SK-N-SH (cell line): ENCODE measurements around the gene CDC42EP3. TPM values are rescaled to one million over a fixed set of nuclear protein-coding genes. Genes with fewer than 3 reads are reported as not detected.

Experiments
- CTCF ChIA-PET: fragments of 300-600, 350-600 bp; formaldehyde crosslinking; extraction: SDS; loops from one replicate; lab custom pipeline; 2021; lab: Yijun Ruan, JAX
- POLR2A ChIA-PET: fragments of 350-600 bp; sonication (Branson Sonifier 250); formaldehyde crosslinking; extraction: SDS; loops from one replicate; lab custom pipeline; 2020; ENCODE audit warnings: antibody characterized with exemption, inconsistent platforms; lab: Yijun Ruan, JAX
- DNase-seq: peaks from one replicate; pipeline ENCODE4 v3.0.0; 2012
- H2AFZ ChIP-seq: fragments of 200-600 bp; sonication (generic); 2 replicates; pipeline ENCODE4 v1.8.1; 2016; ENCODE audit warnings: antibody characterized with exemption, mild to moderate bottlenecking, low read depth
- H3F3A ChIP-seq: fragments of 200-600 bp; sonication (generic); replicated peaks from 2 replicates; pipeline ENCODE3; 2016; ENCODE audit warnings: antibody characterized with exemption, mild to moderate bottlenecking; ENCODE audit not compliant: insufficient read depth
- H3K27ac ChIP-seq, 2 experiments: fragments of 200-500 bp in 1 of 2; fragments of 200-600 bp in 1 of 2; sonication (Bioruptor generic) in 1 of 2; sonication (generic), shearing (Covaris generic) in 1 of 2; 2 replicates each; pipeline versions ENCODE4 v1.5.1 to v1.6.1; 2014 to 2016; ENCODE audit warnings: low read depth in 2 of 2, inconsistent platforms in 1 of 2, low read length in 1 of 2, mild to moderate bottlenecking in 1 of 2, mixed read lengths in 1 of 2
- H3K27me3 ChIP-seq: fragments of 200-600 bp; sonication (generic), shearing (Covaris generic); 2 replicates; pipeline ENCODE4 v1.6.1; 2016; ENCODE audit warnings: mixed run types; ENCODE audit not compliant: insufficient read depth
- H3K36me3 ChIP-seq, 2 experiments: fragments of 200-500 bp in 1 of 2; fragments of 200-600 bp in 1 of 2; sonication (Bioruptor generic) in 1 of 2; sonication (generic) in 1 of 2; replicated peaks in 1 of 2; 2 replicates each; pipeline versions ENCODE3 to v1.5.1; 2014 to 2016; ENCODE audit warnings: low read length in 1 of 2, mild to moderate bottlenecking in 1 of 2; ENCODE audit not compliant: insufficient read depth in 2 of 2, control insufficient read depth in 1 of 2
- H3K4me1 ChIP-seq, 2 experiments: fragments of 200-500 bp in 1 of 2; fragments of 200-600 bp in 1 of 2; sonication (Bioruptor generic) in 1 of 2; sonication (generic), shearing (Covaris generic) in 1 of 2; 2 replicates each; pipeline versions ENCODE4 v1.5.1 to v1.6.1; 2014 to 2016; ENCODE audit warnings: low read depth in 1 of 2, low read length in 1 of 2, mixed run types in 1 of 2; ENCODE audit not compliant: insufficient read depth in 2 of 2, control insufficient read depth in 1 of 2
- H3K4me2 ChIP-seq: fragments of 200-600 bp; sonication (generic), shearing (Covaris generic); 2 replicates; pipeline ENCODE4 v1.6.1; 2017; ENCODE audit warnings: mixed run types
- H3K4me3 ChIP-seq, 2 experiments: fragments of 200-500 bp in 1 of 2; fragments of 200-600 bp in 1 of 2; sonication (Bioruptor generic) in 1 of 2; sonication (generic), shearing (Covaris generic) in 1 of 2; 2 replicates each; pipeline versions ENCODE4 v1.5.1 to v1.8.1; 2014 to 2016; ENCODE audit warnings: low read depth in 2 of 2, inconsistent platforms in 1 of 2, low read length in 1 of 2, mild to moderate bottlenecking in 1 of 2, mixed read lengths in 1 of 2, moderate library complexity in 1 of 2
- H3K79me2 ChIP-seq: fragments of 200-600 bp; sonication (generic); 2 replicates; pipeline ENCODE4 v1.8.1; 2017; ENCODE audit warnings: mild to moderate bottlenecking; ENCODE audit not compliant: insufficient read depth
- H3K9ac ChIP-seq: fragments of 200-600 bp; sonication (generic); 2 replicates; pipeline ENCODE4 v1.6.1; 2017; ENCODE audit warnings: mixed run types
- H3K9me2 ChIP-seq: fragments of 200-600 bp; sonication (generic); 2 replicates; pipeline ENCODE4 v1.6.1; 2017; ENCODE audit warnings: mixed run types
- H3K9me3 ChIP-seq: fragments of 200-600 bp; sonication (generic); 2 replicates; pipeline ENCODE4 v1.6.1; 2017; ENCODE audit warnings: mixed run types, mild to moderate bottlenecking, moderate library complexity
- H4K20me1 ChIP-seq: fragments of 200-600 bp; sonication (generic); 2 replicates; pipeline ENCODE4 v1.6.1; 2017; ENCODE audit warnings: mild to moderate bottlenecking, mixed run types; ENCODE audit not compliant: insufficient read depth
- EP300 ChIP-seq, 2 experiments: IDR thresholded peaks; 2 replicates each; pipeline versions ENCODE4 v1.4.0 to v1.6.1; 2012; ENCODE audit warnings: borderline replicate concordance in 1 of 2, low read depth in 1 of 2, low read length in 1 of 2
- FOXM1 ChIP-seq: IDR thresholded peaks from 2 replicates; pipeline ENCODE4 v1.4.0; 2012; ENCODE audit warnings: low read depth, mild to moderate bottlenecking
- IRF3 ChIP-seq: fragments of 150-350 bp; IDR thresholded peaks from 2 replicates; pipeline ENCODE4 v1.6.1; 2016; ENCODE audit warnings: mild to moderate bottlenecking, low read depth, low read length
- JUND ChIP-seq: IDR thresholded peaks from 2 replicates; pipeline ENCODE4 v1.4.0; 2012
- MEF2A ChIP-seq: IDR thresholded peaks from 2 replicates; pipeline ENCODE4 v1.4.0; 2012; ENCODE audit warnings: low read depth, borderline replicate concordance
- NRF1 ChIP-seq: IDR thresholded peaks from 2 replicates; pipeline ENCODE4 v1.6.1; 2012; ENCODE audit warnings: low read depth, mild to moderate bottlenecking, low read length
- RAD21 ChIP-seq: IDR thresholded peaks from 2 replicates; pipeline ENCODE4 v1.6.1; 2012; ENCODE audit warnings: mild to moderate bottlenecking, low read length
- RCOR1 ChIP-seq: fragments of 150-350 bp; IDR thresholded peaks from 2 replicates; pipeline ENCODE4 v1.6.1; 2017; ENCODE audit warnings: antibody characterized with exemption, low read length
- REST ChIP-seq: IDR thresholded peaks from 2 replicates; pipeline ENCODE4 v1.6.1; 2012; ENCODE audit warnings: mild to moderate bottlenecking, low read depth, low read length, moderate library complexity
- RXRA ChIP-seq: IDR thresholded peaks from 2 replicates; pipeline ENCODE4 v1.4.0; 2012; ENCODE audit warnings: low read depth, mild to moderate bottlenecking, borderline replicate concordance
- TAF1 ChIP-seq: IDR thresholded peaks from 2 replicates; pipeline ENCODE4 v1.6.1; 2012; ENCODE audit warnings: low read depth, mild to moderate bottlenecking, low read length, moderate library complexity, borderline replicate concordance
- USF2 ChIP-seq: fragments of 150-350 bp; IDR thresholded peaks from 2 replicates; pipeline ENCODE4 v1.6.1; 2017; ENCODE audit warnings: antibody characterized with exemption, low read length, low read depth, borderline replicate concordance
- YY1 ChIP-seq: IDR thresholded peaks from 2 replicates; pipeline ENCODE4 v1.4.0; 2012; ENCODE audit warnings: low read depth, mild to moderate bottlenecking
- WGBS: methylation state at CpG from one replicate; pipeline ENCODE4 v1.1.6; 2017; ENCODE audit warnings: low lambda C conversion rate; 5-methylcytosine and 5-hydroxymethylcytosine counted together
- polyA plus RNA-seq, 3 experiments: library from polyadenylated mRNA; depleted of rRNA; stranded (reverse); fragments of >200 nt; gene quantifications; 2 replicates each; pipeline ENCODE4 v1.2.3, GENCODE V29; 2012
- TF ChIP-seq, protein P1 (sequence below): IDR thresholded peaks from 2 replicates; pipeline ENCODE4 v1.4.0; 2012; ENCODE audit warnings: low read depth, borderline replicate concordance

CDC42EP3 gene
- polyA plus RNA-seq, 1 of the 3 experiments (the other 2 are of a cell fraction) = 87.5 TPM

DNA sequence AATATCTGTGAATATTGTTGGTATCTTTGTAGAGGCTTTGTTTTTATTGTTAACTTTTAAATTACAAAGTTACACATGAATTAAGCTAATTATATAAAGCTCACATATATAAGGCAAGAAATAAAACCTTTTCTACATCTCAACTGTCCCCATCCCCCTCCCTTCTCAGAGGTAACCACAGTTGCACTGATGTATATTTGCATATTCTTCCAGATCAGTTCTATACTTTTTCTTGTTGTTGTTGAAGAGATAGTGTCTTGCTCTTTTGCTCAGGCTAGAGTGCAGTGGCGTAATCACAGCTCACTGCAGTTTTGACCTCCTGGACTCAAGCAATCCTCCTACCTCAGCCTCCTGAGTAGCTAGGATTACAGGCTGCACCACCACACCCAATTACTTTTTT is 36.0 kb upstream of the CDC42EP3 start:
- peaks cover 19% of the 10 kb centered on the region for H3F3A ChIP-seq
- H3K4me3 ChIP-seq = no peak overlapping the region
- POLR2A ChIA-PET = no interaction called here
- CTCF ChIA-PET = interaction anchor here (1.1 to 1.7 kb wide), 5 partner anchors 10 to 31 kb away, joined by 3 to 5 read pairs (median 3); no protein-coding TSS in a partner anchor
- no peak for TF ChIP-seq EP300 (IDR thresholded peaks at IDR 0.05; ENCODE audit: borderline replicate concordance in 1 of 2, low read depth in 1 of 2, low read length in 1 of 2)
- TF ChIP-seq USF2 = no peak
- TF ChIP-seq TAF1 = no peak
- no peak for TF ChIP-seq YY1
- TF ChIP-seq, all 33 proteins: peak for 0
- Histone ChIP-seq H3K36me3 (no peaks in the 10 kb centered on the region), H2AFZ (no peak overlapping the region), H3K9me3 (no peaks in the 10 kb centered on the region), H3K79me2 (no peaks in the 10 kb centered on the region), H3K27ac (no peak overlapping the region), H3K9me2 (no peaks in the 10 kb centered on the region), H3K4me2 (no peak overlapping the region), H3K9ac (no peak overlapping the region), H3K27me3 (no peaks in the 10 kb centered on the region), H3K4me1 (peaks cover 2 to 15% of the 10 kb centered on the region in 2 experiments), H4K20me1 (no peaks in the 10 kb centered on the region)
- 100% methylated on average over 1 of the region's 1 CpG for WGBS
- no peak for DNase-seq

- 74% methylated on average over 4 of the region's 4 CpGs for WGBS
- no peak overlapping the region; a peak in 1 of 4 replicates for H3K27ac ChIP-seq
- no peaks in the 10 kb centered on the region for H3K79me2 ChIP-seq
- ChIA-PET POLR2A (no interaction called here), CTCF (interaction anchor here (1.0 to 1.7 kb wide), 5 partner anchors 11 to 171 kb away, joined by 3 to 5 read pairs (median 3); no protein-coding TSS in a partner anchor)
- H3K9ac ChIP-seq = no peak overlapping the region
- no peaks in the 10 kb centered on the region for H3K36me3 ChIP-seq
- peak overlapping the region; percentile 32; the same call in 1 of the 2 replicates for H2AFZ ChIP-seq
- TF ChIP-seq NRF1 (no peak), JUND (no peak), IRF3 (no peak), RXRA (no peak), TAF1 (no peak), MEF2A (no peak), REST (no peak), FOXM1 (no peak), RAD21 (no peak), USF2 (no peak), RCOR1 (no peak)
- TF ChIP-seq, protein P1, sequence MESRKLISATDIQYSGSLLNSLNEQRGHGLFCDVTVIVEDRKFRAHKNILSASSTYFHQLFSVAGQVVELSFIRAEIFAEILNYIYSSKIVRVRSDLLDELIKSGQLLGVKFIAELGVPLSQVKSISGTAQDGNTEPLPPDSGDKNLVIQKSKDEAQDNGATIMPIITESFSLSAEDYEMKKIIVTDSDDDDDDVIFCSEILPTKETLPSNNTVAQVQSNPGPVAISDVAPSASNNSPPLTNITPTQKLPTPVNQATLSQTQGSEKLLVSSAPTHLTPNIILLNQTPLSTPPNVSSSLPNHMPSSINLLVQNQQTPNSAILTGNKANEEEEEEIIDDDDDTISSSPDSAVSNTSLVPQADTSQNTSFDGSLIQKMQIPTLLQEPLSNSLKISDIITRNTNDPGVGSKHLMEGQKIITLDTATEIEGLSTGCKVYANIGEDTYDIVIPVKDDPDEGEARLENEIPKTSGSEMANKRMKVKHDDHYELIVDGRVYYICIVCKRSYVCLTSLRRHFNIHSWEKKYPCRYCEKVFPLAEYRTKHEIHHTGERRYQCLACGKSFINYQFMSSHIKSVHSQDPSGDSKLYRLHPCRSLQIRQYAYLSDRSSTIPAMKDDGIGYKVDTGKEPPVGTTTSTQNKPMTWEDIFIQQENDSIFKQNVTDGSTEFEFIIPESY = no peak
- H3K4me2 ChIP-seq = no peak overlapping the region
- H3F3A ChIP-seq = peaks cover 12% of the 10 kb centered on the region
- no peaks in the 10 kb centered on the region for H3K9me3 ChIP-seq
- no peak for DNase-seq
- H3K4me1 ChIP-seq = peaks cover 0 to 7% of the 10 kb centered on the region in 2 experiments
- no peaks in the 10 kb centered on the region for H3K9me2 ChIP-seq
- no peak overlapping the region for H3K4me3 ChIP-seq
- no peaks in the 10 kb centered on the region for H3K27me3 ChIP-seq
- no peaks in the 10 kb centered on the region for H4K20me1 ChIP-seq
Measured at GRCh38 chr2:37706334-37707183, 35.1 kb upstream of the CDC42EP3 start.
